ENCODE measurements around the gene CPT1C.
"Not testable (repeated sequence)": the region's sequence is repeated elsewhere in the genome, so short reads cannot be mapped to it uniquely, and the experiment has no call there.

CPT1C gene

GRCh38 chr19:49712397-49712859 is 21.5 kb downstream of the CPT1C start:
- FAIRE-seq, result no peak

GRCh38 chr19:49713236-49713845 is 22.4 kb downstream of the CPT1C start:
- no peak for FAIRE-seq

- no peak for FAIRE-seq
Observed at GRCh38 chr19:49716154-49716553, 25.2 kb downstream of the CPT1C start.

- no peak for FAIRE-seq
Observed at GRCh38 chr19:49718511-49718910, 27.6 kb downstream of the CPT1C start.

- FAIRE-seq, result no peak
Observed at GRCh38 chr19:49718991-49719390, 28.1 kb downstream of the CPT1C start.

GRCh38 chr19:49719420-49719819 is 28.5 kb downstream of the CPT1C start:
- FAIRE-seq, result not testable (repeated sequence)

GRCh38 chr19:49727217-49728030 is 36.5 kb downstream of the CPT1C start:
- FAIRE-seq, result no peak

- FAIRE-seq, result no peak
Observed at GRCh38 chr19:49730166-49730565, 39.2 kb downstream of the CPT1C start.

- FAIRE-seq, result no peak
Observed at GRCh38 chr19:49738268-49738667, 47.4 kb downstream of the CPT1C start.

- no peak for FAIRE-seq
Observed at GRCh38 chr19:49739098-49739497, 48.2 kb downstream of the CPT1C start.

- no peak for FAIRE-seq
Observed at GRCh38 chr19:49739933-49740332, 49.0 kb downstream of the CPT1C start.

- FAIRE-seq, result no peak
Observed at GRCh38 chr19:49741210-49741844, 50.4 kb downstream of the CPT1C start.

GRCh38 chr19:49744946-49745381 is 54.0 kb downstream of the CPT1C start:
- no peak for FAIRE-seq

GRCh38 chr19:49746206-49746958 is 55.5 kb downstream of the CPT1C start:
- FAIRE-seq, result no peak

GRCh38 chr19:49749055-49749716 is 58.3 kb downstream of the CPT1C start:
- FAIRE-seq, result no peak

GRCh38 chr19:49749771-49750170 is 58.9 kb downstream of the CPT1C start:
- FAIRE-seq, result no peak

GRCh38 chr19:49752701-49753100 is 61.8 kb downstream of the CPT1C start:
- no peak for FAIRE-seq

GRCh38 chr19:49755956-49756355 is 65.0 kb downstream of the CPT1C start:
- no peak for FAIRE-seq

GRCh38 chr19:49758292-49758691 is 67.4 kb downstream of the CPT1C start:
- no peak for FAIRE-seq

GRCh38 chr19:49761249-49761624 is 70.3 kb downstream of the CPT1C start:
- FAIRE-seq, result no peak

- FAIRE-seq, result no peak
Observed at GRCh38 chr19:49761625-49762311, 70.9 kb downstream of the CPT1C start.

GRCh38 chr19:49763230-49763629 is 72.3 kb downstream of the CPT1C start, which contains the start of gene TSKS:
TSKS (minus strand) TSS chr19:49763306; CDS start chr19:49763247, 59 bp downstream.
- FAIRE-seq, result no peak
